ENCODE results near the gene GARNL3.
A peak's percentile ranks its signal among the peaks of the same experiment; 100 is the strongest.

The GARNL3 gene

GRCh38 chr9:127422133-127422782 lies 157.7 kb downstream of the GARNL3 start:
- Histone ChIP-seq H3K9me3 (no peaks in the 10 kb centered on the region; the same call in 1 of the 2 replicates), H3K4me1 (peaks cover 2% of the 10 kb centered on the region), H3K4me3 (ENCODE audit: low read depth, low read length) (peak overlapping the region; percentile 99), H3K27me3 (no peaks in the 10 kb centered on the region), H3K36me3 (no peaks in the 10 kb centered on the region)
- TF ChIP-seq, protein P1, sequence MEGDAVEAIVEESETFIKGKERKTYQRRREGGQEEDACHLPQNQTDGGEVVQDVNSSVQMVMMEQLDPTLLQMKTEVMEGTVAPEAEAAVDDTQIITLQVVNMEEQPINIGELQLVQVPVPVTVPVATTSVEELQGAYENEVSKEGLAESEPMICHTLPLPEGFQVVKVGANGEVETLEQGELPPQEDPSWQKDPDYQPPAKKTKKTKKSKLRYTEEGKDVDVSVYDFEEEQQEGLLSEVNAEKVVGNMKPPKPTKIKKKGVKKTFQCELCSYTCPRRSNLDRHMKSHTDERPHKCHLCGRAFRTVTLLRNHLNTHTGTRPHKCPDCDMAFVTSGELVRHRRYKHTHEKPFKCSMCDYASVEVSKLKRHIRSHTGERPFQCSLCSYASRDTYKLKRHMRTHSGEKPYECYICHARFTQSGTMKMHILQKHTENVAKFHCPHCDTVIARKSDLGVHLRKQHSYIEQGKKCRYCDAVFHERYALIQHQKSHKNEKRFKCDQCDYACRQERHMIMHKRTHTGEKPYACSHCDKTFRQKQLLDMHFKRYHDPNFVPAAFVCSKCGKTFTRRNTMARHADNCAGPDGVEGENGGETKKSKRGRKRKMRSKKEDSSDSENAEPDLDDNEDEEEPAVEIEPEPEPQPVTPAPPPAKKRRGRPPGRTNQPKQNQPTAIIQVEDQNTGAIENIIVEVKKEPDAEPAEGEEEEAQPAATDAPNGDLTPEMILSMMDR (IDR thresholded peaks at IDR 0.05; ENCODE audit: low read depth, low read length) = no peak
- no peak for DNase-seq

DNA sequence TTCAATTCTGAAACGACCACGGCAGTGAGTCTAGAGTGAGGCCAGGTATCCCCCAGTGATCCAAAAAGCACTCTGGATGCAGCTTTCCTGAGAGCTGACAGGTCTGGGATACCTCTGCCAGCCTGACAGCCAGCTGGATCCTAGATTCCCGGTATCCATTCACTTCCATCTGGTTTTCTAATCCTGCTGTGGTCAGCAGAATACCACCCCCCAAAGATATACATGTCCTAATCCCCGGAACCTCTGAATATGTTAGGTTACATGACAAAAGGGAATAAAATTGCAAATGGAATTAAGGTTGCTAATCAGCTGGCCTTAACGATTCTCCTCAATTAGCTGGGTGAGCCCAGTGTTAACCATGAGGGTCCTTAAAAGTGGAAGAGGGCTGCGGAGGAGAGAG lies 158.2 kb downstream of the GARNL3 start:
- Histone ChIP-seq H3K4me3 (ENCODE audit: low read depth, low read length) (peak overlapping the region; percentile 99), H3K4me1 (no peaks in the 10 kb centered on the region), H3K36me3 (no peaks in the 10 kb centered on the region), H3K9me3 (no peaks in the 10 kb centered on the region; the same call in 1 of the 2 replicates), H3K27me3 (no peaks in the 10 kb centered on the region)
- TF ChIP-seq, protein P1 (IDR thresholded peaks at IDR 0.05; ENCODE audit: low read depth, low read length) = no peak
- DNase-seq = no peak

- DNase-seq = no peak
- H3K36me3 ChIP-seq = no peaks in the 10 kb centered on the region
- no peaks in the 10 kb centered on the region for H3K4me1 ChIP-seq
- peak overlapping the region; percentile 99 for H3K4me3 ChIP-seq (ENCODE audit: low read depth, low read length)
- H3K27me3 ChIP-seq = no peaks in the 10 kb centered on the region
- H3K9me3 ChIP-seq = no peaks in the 10 kb centered on the region; the same call in 1 of the 2 replicates
- TF ChIP-seq, protein P1 (IDR thresholded peaks at IDR 0.05; ENCODE audit: low read depth, low read length) = no peak
Observed at GRCh38 chr9:127423476-127423933, 158.9 kb downstream of the GARNL3 start.

GRCh38 chr9:127423934-127424675 lies 159.5 kb downstream of the GARNL3 start, which contains the start of gene ZNF79:
ZNF79 (plus strand) TSS chr9:127424382; CDS start chr9:127424788, 406 bp downstream.
- no peaks in the 10 kb centered on the region for H3K4me1 ChIP-seq
- peak; percentile 96 for DNase-seq
- TF ChIP-seq, protein P1 (IDR thresholded peaks at IDR 0.05; ENCODE audit: low read depth, low read length) = no peak
- peak within 1 kb of the TSS; percentile 99 for H3K4me3 ChIP-seq (ENCODE audit: low read depth, low read length)
- no peaks in the 10 kb centered on the region for H3K36me3 ChIP-seq
- no peaks in the 10 kb centered on the region for H3K27me3 ChIP-seq
- no peaks in the 10 kb centered on the region for H3K9me3 ChIP-seq

GRCh38 chr9:127424676-127424999 lies 160.1 kb downstream of the GARNL3 start:
- Histone ChIP-seq H3K4me3 (ENCODE audit: low read depth, low read length) (peak overlapping the region; percentile 99), H3K27me3 (no peaks in the 10 kb centered on the region), H3K36me3 (peaks cover 4% of the 10 kb centered on the region), H3K4me1 (no peaks in the 10 kb centered on the region), H3K9me3 (no peaks in the 10 kb centered on the region)
- no peak for DNase-seq
- TF ChIP-seq, protein P1 (IDR thresholded peaks at IDR 0.05; ENCODE audit: low read depth, low read length) = 0 out of 2 replicates have a peak, but pooled peaks have one; percentile 1

- no peaks in the 10 kb centered on the region for H3K4me1 ChIP-seq
- no peak for DNase-seq
- H3K36me3 ChIP-seq = peaks cover 23% of the 10 kb centered on the region
Observed at GRCh38 chr9:127426756-127427155, 162.2 kb downstream of the GARNL3 start.

More at GRCh38 chr9:127426756-127427155, 162.2 kb downstream of the GARNL3 start:
- TF ChIP-seq, protein P1 (IDR thresholded peaks at IDR 0.05; ENCODE audit: low read depth, low read length) = no peak
- no peak overlapping the region for H3K4me3 ChIP-seq (ENCODE audit: low read depth, low read length)
- no peaks in the 10 kb centered on the region for H3K9me3 ChIP-seq
- H3K27me3 ChIP-seq = no peaks in the 10 kb centered on the region

All from BE2C (cell line).